Measurements from ENCODE around the gene CDKN1A. TPM values are rescaled to one million over a fixed set of nuclear protein-coding genes. Genes with fewer than 3 reads are reported as not detected.
A peak's percentile ranks its signal among the peaks of the same experiment; 100 is the strongest.

Gene CDKN1A
- polyA plus RNA-seq, 3 donors, result 117 to 1,223 (median 144) TPM

- intact Hi-C loops (cut with micrococcal nuclease), result no loop called here
- Mint-ChIP-seq H3K4me3 (no peak overlapping the region), H3K4me1 (peaks cover 58% of the 10 kb centered on the region), H3K36me3 (peaks cover 52 to 63% of the 10 kb centered on the region in 2 donors), H3K9me3 (peaks cover 0 to 3% (median 0%) of the 10 kb centered on the region in 7 donors), H3K27me3 (ENCODE audit: low read depth in 3 of 3) (peaks cover 0 to 2% (median 1%) of the 10 kb centered on the region in 3 donors), H3K27ac (peak overlapping the region; percentile 79 to 98 (median 95))
- peak in 1 of 3 donors; percentile 13 for DNase-seq
- H3K27me3 ChIP-seq (ENCODE audit: control insufficient read depth in 2 of 2, insufficient read depth in 2 of 2, low read length in 2 of 2), result no peaks in the 10 kb centered on the region
- no peak for TF ChIP-seq CTCF (IDR thresholded peaks at IDR 0.05)
- H3K4me3 ChIP-seq (replicated peaks in 1 of 3; ENCODE audit: low read depth in 2 of 3, low read length in 3 of 3), result peak overlapping the region in 1 of 3 experiments; percentile 60
- 93% methylated on average over 2 of the region's 10 CpGs for WGBS (ENCODE audit: insufficient coverage)
- peaks cover 54 to 61% of the 10 kb centered on the region in 2 donors for H3K4me1 ChIP-seq (ENCODE audit: control insufficient read depth in 1 of 2, insufficient read depth in 2 of 2, low read length in 2 of 2)
- H3K27ac ChIP-seq (ENCODE audit: low read depth in 1 of 2, low read length in 2 of 2), result peak overlapping the region; percentile 81 to 85
- H3K9ac ChIP-seq (ENCODE audit: insufficient read depth, low read length, poor library complexity, severe bottlenecking), result peak overlapping the region; percentile 60
- peaks cover 53% of the 10 kb centered on the region for H4K20me1 ChIP-seq (ENCODE audit: insufficient read depth, low read length)
- no peak overlapping the region for H2AFZ ChIP-seq (ENCODE audit: insufficient read depth, low read depth, low read length, poor library complexity, severe bottlenecking)
- peaks cover 26% of the 10 kb centered on the region for H3K79me2 ChIP-seq (ENCODE audit: insufficient read depth, low read length)
- peak overlapping the region; percentile 59 for H3K4me2 ChIP-seq (replicated peaks; ENCODE audit: extremely low read depth, low read length, poor library complexity, severe bottlenecking)
- peaks cover 8 to 40% of the 10 kb centered on the region in 2 donors for H3K36me3 ChIP-seq (replicated peaks in 1 of 2; ENCODE audit: control insufficient read depth in 1 of 2, insufficient read depth in 2 of 2, low read length in 2 of 2)
- no peaks in the 10 kb centered on the region for H3K9me3 ChIP-seq (replicated peaks in 1 of 2; ENCODE audit: control insufficient read depth in 1 of 2, insufficient read depth in 1 of 2, low read length in 2 of 2)
These were observed 8.4 kb downstream of the CDKN1A start for GRCh38 chr6:36686668-36687513.

- no peak for TF ChIP-seq CTCF (IDR thresholded peaks at IDR 0.05)
- H3K4me1 Mint-ChIP-seq, result peaks cover 58% of the 10 kb centered on the region
- H2AFZ ChIP-seq (ENCODE audit: insufficient read depth, low read depth, low read length, poor library complexity, severe bottlenecking), result no peak overlapping the region
- H3K27ac ChIP-seq (ENCODE audit: low read depth in 1 of 2, low read length in 2 of 2), result no peak overlapping the region
- WGBS (ENCODE audit: insufficient coverage), result 83% methylated on average over 1 of the region's 6 CpGs
- peak overlapping the region in 3 of 7 donors; percentile 15 to 69 (median 33) for H3K27ac Mint-ChIP-seq
- no peak overlapping the region for H3K4me3 ChIP-seq (replicated peaks in 1 of 3; ENCODE audit: low read depth in 2 of 3, low read length in 3 of 3)
- peaks cover 0 to 3% (median 0%) of the 10 kb centered on the region in 7 donors for H3K9me3 Mint-ChIP-seq
- H3K27me3 Mint-ChIP-seq (ENCODE audit: low read depth in 3 of 3), result peaks cover 0 to 2% (median 0%) of the 10 kb centered on the region in 3 donors
- intact Hi-C loops (cut with micrococcal nuclease), result no loop called here
- H3K36me3 Mint-ChIP-seq, result peaks cover 45 to 53% of the 10 kb centered on the region in 2 donors
- H3K4me1 ChIP-seq (ENCODE audit: control insufficient read depth in 1 of 2, insufficient read depth in 2 of 2, low read length in 2 of 2), result peaks cover 56 to 61% of the 10 kb centered on the region in 2 donors
- no peak overlapping the region for H3K4me2 ChIP-seq (replicated peaks; ENCODE audit: extremely low read depth, low read length, poor library complexity, severe bottlenecking)
- H4K20me1 ChIP-seq (ENCODE audit: insufficient read depth, low read length), result peaks cover 40% of the 10 kb centered on the region
- H3K4me3 Mint-ChIP-seq, result no peak overlapping the region
- no peak overlapping the region for H3K9ac ChIP-seq (ENCODE audit: insufficient read depth, low read length, poor library complexity, severe bottlenecking)
- H3K36me3 ChIP-seq (replicated peaks in 1 of 2; ENCODE audit: control insufficient read depth in 1 of 2, insufficient read depth in 2 of 2, low read length in 2 of 2), result peaks cover 8 to 39% of the 10 kb centered on the region in 2 donors
- H3K9me3 ChIP-seq (replicated peaks in 1 of 2; ENCODE audit: control insufficient read depth in 1 of 2, insufficient read depth in 1 of 2, low read length in 2 of 2), result no peaks in the 10 kb centered on the region
- no peak for DNase-seq
- no peaks in the 10 kb centered on the region for H3K27me3 ChIP-seq (ENCODE audit: control insufficient read depth in 2 of 2, insufficient read depth in 2 of 2, low read length in 2 of 2)
- peaks cover 16% of the 10 kb centered on the region for H3K79me2 ChIP-seq (ENCODE audit: insufficient read depth, low read length)
These were observed 9.7 kb downstream of the CDKN1A start for GRCh38 chr6:36688063-36688738.

All from CD14-positive monocyte (primary cell).